ENCODE data around the gene MEX3D.

Gene MEX3D

DNA sequence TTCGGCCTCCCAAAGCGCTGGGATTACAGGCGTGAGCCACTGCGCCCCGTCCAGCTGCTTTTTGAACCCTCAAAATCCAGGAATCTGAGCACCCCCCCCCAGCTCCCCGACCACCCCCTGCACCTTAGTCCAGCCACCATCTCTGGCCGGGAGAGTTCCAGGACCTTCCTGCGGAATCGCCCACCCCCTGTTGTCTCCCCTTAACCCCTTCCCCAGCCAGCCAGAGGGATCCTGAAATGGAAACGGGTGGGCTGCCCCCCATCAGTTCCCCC is 25.3 kb upstream of the MEX3D start:
- DNase-seq (ENCODE audit: low spot score), result no peak

DNA sequence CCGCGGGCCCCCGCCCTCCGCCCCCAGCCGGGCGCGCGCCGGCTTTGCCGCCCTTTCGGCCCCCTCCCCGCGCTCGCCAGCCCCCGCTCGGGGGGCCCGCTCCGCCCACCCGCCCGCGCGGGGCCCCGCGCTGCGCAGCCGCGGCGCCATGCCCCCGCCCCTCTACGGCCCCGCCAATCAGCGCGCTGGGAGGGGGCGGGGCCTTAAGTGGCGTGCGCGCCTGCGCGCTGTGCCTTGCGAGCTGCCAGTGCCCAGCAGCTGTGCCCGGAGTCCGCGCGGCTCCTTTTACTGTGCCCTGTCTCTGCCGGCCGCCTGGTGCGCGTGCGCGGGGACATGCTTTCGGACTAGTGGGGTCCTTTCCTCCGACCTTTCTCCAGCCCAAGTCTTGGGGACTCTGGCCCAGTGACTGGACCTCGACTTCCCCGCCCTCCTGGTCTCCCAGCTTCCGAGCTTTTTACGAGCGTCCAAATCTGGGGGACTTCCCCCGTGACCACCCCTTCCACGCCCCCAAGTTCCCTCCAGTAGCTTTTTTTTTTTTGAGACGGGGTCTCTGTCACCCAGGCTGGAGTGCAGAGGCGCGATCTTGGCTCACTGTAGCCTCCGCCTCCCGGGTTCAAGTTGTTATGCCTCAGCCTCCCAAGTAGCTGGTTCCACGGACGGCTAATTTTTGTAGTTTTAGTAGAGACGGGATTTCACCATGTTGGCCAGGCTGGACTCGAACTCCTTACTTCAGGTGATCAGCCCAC is 24.8 kb upstream of the MEX3D start, which contains the start of gene MBD3:
Gene MBD3 (minus strand): TSS at position 111 of the 746 bp plus-strand sequence. CDS start 234 bp downstream, outside the sequence.
- DNase-seq (ENCODE audit: low spot score), result peak; percentile 99

DNA sequence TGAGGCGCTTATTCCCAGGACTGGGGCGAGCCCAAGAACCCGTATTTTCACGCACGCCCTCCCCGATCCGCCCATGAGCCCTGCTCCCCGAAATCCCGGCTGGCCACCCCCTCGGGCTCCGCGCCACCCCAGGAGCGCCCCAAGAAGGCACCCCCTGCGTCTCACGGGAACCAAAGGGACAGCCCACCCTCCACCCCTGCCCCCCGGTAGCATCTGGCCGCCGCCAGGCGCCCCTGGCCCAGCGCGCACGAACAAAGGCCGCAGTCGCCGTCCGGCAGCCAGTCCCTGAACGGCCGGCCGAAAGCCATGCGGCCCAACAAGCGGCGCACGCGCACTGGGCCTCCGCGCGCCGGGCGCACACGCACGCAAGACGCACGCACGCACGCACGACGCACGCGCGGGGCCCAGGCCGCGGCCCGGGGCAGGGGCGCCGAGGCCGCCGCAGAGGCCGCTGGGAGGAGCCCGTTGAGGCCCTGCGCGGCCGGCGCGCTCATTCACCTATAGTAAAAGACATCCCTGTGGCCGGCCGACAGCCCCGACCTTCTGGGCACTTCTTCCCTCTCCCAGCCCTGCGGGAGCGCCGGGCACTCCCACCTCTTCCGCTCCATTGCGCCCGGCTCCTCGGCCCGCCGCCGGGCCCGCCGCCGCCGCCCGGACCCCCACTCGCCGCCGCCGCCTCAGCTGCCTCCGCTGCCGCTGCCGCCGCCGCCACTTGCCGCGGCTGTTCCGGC is 24.1 kb upstream of the MEX3D start:
- peak; percentile 99 for DNase-seq (ENCODE audit: low spot score)

DNA sequence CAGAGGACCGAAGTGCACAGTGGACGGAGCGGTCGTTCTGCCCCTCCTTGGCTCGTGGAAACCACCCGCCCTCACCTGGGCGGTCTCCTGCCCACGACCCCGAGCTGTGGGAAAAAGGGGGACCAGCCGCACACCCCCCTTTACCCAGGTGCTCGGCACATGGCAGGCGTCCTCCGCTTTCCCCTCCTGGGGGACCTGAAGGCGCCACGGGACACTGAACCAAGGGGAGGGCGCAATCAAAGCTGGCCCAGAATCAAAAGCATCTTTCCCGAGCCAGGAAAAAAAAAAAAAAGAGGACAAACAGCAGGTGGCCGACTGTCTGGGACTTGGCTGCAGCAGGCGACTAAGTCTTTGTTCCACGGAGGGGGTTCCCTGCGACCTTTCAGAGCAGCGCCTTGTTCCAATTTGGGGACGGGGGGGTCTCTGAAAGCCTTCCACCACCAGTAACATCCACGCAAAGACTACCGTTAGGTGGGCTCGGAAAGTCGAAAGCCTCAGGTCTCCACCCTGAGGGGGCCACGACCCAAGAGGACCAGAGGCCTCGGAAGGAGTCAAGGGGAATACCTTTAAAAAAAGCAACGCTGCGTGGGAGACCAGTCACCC is 23.4 kb upstream of the MEX3D start:
- no peak for DNase-seq (ENCODE audit: low spot score)

DNA sequence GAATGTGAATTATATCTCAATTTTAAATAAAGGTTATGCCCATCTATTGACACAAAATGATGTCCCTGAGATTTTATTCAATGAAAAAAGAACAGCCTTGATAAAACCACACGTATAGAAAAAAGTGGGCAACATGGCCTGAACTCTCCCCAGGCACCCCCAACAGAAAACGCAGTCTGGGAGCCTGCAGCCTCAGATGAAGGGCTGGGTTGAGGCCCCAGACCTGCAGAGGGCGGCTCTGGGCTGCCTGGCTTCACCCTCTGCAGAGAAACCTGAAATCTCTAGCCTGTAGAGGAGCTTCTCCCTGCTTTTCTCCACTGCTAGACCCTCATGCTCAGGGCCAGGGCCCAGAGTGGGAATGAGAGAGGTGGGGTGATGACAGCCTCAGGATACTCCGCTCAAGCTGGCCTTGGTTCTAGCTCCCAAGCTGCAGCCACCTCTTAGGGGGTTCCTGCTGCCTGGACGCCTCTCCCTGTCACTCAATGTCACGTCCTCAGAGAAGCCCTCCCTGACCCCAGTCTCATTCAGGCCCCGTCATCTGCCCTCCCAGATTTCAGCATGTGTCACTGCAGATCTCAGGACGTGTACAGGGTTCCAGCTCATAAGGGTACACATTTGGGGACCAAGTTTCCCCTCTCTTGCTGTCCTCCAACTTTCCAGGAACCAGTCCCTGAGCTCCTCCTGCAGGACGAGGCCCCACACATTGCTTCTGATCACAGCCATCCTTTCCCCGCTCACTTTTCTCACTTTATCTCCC is 22.7 kb upstream of the MEX3D start:
- DNase-seq (ENCODE audit: low spot score), result no peak

DNA sequence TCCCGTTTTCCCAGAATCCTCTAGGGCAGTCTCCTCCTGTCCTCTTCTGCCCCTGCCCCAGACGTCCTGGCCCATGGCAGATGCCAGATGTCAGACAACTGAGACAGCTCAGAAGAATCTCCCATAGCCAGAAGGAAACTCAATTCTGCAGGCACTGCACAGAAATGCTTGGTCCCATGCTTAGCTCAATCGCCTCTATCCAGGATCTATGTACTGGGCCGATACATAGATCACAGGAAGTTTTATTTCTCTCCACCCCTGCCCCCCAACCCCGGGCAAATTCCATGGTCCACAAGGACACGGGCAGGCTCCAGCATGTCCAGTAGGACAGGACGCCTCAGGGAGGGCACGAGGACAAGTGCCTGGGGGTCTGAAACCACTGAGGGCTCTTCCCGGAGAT is 19.7 kb upstream of the MEX3D start:
- DNase-seq (ENCODE audit: low spot score), result no peak

DNA sequence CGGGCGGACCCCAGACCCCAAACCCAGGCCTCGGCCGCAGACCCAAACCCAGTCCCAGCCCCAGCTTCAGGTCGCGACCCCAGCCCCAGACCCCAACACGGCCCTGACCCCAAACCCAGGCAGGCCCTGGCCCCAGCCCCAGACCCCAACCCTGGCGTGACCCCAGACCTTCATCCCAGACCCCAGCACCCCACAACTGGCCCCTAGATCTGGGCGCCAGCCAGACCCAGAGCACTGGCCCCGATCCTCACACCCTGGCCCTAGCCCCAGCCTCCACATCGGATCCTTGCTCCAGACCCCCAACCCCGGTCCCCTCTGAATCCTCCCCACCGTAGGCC is 17.1 kb upstream of the MEX3D start:
- no peak for DNase-seq (ENCODE audit: low spot score)

DNA sequence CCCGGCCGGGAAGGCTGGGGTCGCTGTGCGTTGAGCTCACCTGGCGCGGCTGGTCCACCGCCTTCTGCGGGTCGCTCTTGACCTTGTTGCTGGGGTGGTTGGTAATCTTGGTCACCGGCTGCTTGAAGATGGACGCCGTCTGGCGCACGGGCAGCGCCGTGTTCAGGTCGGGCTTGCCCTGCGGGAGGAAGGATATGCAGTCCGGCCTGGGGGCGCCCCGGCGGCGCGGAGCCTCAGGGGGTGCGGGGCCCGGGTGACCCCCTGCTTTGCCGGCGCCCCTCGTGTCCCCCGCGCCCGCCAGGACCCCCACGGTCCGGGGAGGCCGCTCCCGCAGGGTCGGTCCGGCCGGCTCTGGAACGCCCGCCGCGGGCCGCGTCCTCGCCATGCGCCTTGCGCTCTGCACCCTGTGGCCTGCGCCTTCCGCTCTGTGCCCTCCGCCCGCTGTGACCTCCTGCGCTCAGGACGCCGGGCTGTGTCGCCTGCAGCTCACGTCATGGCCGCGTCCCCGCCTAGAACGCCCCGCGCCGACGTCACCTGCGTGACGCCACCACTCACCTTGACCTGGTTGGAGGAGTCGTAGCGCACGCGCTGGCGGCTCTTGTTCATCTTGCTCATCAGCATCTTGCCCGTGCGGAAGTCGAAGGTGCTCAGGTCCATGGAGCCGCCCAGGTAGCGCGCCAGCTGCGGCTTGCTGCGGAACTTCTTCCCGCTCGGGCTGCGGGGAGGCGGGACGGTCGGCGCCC is 16.5 kb upstream of the MEX3D start:
- no peak for DNase-seq (ENCODE audit: low spot score)

DNA sequence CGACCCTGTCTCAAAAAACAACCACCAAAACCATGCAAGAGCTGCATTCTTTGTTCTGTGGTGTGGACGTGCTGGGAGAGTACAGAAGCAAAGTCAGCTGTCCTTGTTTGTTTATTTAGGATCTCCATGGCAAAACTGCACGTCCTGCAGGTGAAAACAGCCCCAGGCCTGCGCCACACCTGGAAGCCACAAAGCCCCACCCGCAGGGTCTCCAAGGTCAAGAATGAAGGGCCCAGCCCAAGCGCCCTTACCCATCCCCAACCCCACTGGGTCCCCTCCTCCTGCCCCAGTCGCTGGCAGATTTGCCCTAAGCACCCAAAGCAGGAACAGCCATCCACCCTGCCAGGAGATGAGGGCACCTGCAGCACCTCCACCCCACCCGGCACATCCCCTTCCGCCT is 14.1 kb upstream of the MEX3D start:
- DNase-seq (ENCODE audit: low spot score), result no peak

DNA sequence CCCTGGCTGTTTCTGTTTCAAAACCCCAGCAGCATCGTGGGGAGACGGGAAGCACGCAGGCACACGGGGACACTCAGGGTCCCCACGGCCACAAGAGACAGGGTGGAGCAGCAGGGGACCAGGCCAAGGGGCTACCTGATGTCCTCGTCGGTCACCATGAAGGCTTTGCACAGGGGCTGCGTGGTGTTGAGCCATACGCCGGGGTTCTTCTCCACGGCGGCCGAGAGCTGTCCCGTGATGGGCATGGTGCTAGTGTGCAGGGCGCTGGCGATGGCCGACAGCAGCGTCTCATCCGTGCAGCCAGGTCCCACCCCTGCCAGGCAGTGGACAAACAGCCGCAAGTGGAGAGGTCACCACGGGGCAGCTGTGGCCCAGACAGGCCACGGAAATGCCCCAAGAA is 12.8 kb upstream of the MEX3D start:
- no peak for DNase-seq (ENCODE audit: low spot score)

DNA sequence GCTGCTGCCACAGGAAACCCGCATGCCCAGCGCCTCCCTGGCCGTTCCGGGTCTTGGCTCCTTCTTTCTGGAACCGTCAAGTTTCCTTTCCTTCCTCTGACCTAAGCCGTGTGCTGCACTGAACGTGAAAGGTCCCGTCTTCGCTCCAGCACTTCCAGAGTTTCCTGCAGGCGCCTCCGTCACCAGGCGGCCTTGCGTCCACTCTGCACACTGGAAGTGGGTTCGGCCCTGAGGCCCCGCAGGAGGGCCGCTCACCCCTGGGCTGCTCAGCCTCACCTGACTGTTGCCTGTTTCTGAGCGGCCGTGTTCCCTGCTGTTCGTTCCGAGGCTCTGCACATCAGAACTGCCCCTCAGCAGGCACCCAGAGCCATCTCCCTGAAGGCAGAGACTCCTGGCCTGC is 12.3 kb upstream of the MEX3D start:
- no peak for DNase-seq (ENCODE audit: low spot score)

DNA sequence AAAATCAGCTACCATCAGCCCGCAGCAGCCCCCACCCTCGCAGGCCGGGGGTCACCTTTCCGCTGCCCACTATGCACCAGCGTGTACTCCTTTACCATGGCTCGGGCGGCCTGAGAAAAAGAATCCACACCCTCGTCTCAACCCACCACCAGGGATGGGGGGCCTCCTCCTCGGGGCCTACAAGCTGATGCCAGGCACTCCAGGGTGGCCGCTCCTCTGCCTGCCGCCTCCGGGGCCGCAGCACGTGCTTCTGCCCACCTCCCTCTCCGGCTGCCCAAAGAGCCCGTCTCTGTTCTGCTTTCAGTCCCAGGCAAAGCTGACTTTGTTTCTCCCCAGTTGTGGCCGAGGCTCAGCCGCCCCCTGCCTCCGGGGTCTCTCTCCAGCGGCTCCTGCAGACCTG is 11.1 kb upstream of the MEX3D start:
- no peak for DNase-seq (ENCODE audit: low spot score)

DNA sequence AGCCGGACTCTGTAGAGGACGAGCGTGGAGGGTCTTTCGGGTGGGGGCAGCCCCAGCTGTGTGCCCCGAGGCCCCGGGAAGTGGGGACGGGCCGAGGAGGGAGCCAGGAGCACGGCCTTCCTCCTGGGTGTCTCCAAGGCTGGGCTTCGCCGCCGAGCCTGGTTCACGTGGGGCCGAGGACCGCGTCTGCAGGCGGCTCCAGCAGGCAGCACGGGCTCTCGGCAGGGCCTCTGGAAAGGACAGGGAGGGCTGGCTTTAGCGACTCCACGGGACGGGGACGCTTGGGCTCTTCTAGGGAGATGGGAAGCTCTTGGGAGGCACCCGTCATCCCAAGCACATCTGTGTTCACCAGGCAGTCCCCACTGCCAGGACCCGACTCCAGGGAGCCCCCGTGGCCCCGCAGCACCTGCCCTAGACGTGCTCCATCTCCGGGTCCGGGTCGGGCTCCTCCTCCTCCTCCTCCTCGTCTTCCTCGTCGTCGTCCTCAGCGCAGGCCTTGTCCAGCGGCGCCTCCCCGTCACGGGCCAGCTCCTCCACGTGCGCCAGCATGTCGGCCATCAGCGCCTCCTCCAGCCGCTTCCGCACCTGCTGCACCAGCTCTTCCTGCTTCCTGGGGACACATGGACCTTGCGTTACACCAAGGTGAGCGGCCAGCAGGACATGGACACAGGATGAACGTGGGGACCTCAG is 9.9 kb upstream of the MEX3D start:
- no peak for DNase-seq (ENCODE audit: low spot score)

DNA sequence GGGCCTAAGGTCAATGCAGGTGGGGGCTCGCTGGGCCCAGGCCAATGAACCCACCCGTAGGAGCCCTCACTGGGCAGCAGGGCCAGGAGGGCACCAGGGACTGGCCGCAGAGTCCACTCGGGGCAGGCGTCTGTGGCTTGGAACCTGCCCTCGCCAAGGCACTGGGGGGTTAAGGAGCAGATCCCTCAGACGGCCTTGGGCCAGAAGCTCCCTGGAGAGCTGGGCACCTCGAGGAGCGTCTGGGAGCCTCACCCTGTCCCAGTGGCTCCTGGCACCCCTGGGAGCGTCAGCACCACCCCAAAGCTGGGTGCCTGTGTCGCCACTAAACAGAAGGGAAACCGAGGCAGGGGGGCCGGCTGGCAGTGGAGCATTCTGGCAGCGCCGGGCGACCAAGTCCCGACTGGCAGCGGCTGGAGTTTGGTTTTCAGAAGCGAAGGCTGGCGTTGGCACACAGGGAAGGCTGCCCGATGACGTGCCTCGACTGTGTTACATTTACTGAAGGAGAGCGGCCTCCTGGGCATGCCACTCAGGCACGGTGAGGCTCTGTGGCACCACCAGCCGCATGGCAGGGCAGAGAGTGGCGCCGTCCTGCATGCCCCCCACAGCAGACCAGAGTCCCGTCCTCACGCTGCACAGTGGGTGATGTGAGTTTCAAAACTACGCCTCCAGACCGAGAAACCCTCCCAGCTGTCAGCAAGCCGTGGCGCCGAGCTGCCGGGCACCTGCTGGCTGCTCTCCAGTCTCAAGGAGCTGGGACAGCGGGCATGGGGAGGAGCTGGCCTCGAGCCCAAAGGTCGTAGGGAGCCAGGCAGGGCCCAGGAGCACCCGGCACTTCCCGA is 9.2 kb upstream of the MEX3D start:
- no peak for DNase-seq (ENCODE audit: low spot score)

DNA sequence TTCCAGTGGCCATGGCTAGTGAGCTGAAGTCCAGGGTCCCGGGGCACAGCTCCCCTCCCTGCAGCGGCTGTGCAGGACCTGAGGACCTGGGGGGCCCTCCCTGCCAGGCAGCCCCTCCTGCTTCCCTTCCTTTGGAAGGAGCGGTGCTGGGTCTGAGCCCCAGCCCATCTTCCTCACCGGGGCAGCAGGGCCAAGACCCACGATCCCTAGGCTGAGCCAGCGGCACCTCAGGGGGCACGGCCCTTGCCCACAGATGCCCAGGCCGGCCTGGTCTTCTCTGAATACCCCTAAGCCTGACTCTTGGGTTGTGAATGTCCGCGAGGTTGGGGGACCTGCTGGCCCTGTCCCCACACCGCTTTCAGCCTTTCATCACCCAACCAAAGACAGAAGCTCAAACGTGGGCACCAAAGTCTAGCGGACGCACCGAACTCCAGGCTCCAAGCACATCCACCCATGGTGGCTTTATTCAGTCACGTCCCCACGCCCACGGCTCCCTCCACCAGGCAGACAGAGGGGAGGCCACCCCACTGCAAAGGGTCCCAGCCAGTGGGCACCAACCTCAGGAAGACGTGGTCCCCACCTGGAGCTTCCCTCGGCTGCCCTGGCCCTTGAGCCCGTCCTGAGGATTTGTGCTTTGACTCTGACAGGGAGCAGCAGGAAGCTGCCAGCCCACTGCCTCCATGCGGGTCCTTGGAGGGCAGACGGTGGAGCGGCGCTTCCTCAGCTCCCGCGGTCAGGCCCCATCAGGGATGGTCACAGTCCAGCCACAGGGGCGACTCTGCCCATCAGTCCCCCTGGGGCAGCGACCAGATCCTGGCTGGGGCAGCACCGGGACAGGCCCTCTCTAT is 8.3 kb upstream of the MEX3D start:
- no peak for DNase-seq (ENCODE audit: low spot score)

DNA sequence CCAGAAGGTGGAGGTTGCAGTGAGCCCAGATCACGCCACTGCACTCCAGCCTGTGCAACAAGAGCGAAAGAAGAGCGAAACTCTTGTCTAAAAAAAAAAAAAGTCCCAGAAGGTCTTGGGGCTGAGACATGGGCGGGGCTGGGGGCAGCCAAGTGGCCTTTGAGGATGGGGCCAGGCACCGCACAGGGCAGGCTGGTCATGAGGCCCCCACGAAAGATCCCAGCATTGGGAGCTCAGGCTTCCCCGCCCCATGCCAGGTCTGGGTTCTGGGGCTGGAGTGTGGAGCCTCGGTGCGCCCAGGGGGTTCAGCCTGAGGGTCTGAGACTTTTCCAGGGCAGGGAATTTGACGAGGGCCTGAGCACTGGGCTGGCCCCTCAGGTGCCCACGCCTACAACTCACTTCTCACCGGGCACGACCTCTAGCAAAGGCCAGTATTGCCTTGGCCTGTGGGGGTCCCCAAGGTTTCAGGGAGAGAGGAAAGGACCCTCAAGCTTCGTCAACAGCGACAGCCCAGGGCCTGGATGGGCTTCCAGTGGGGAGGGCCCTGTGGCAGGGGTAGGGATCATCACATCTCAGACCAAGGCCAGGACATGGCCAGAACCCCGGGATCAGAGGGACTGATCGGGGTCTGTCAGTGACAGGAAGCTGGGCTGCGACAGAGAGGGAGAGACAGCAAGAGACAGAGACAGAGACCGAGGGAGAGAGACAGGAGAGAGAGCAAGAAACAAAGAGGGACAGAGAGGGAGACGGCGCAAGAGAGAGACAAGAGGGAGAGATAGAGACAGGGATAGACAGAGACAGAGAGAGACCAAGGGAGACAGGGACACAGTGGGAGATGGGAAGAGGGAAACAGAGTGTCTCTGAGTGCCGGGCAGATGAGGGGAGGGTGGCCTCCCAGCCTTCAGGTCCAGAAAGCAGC is 7.5 kb upstream of the MEX3D start:
- DNase-seq (ENCODE audit: low spot score), result no peak

DNA sequence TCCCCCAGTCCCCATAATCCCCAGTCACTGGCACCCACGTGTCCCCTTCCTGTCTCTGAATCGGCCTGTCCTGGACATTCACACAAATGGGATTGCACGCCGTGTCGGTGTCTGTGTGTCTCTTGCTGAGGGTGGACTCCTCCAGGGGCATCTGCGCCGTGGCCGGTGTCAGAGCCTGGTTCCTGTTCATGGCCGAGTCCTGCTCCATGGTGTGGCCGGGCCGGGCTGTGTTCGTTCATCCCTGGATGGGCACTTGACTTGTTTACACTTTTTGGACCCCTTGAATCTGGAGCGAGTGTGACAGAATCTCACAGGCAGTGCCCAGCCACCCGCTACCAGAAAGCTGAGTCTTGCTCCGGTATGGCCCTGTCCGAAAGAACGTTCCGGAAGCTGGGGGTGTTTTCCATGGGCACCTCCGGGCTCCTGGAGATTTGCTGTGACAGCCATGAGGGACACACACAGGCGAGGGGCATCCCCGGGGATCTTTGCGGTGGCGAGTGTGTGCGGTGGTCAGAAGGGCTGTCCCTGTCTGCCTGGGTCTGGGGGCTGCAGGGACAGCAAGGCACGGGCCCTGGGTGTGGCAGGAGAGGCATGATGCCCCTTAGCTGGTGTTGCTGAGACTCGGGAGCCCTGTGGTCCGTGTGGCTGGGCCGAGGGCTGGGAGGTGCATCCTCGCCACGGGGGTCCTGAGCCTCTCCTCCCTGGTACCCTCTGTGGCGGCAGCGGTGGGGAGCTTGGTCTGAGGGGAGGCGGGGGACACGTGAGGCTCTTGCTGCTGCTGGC is 6.4 kb upstream of the MEX3D start:
- DNase-seq (ENCODE audit: low spot score), result no peak

DNA sequence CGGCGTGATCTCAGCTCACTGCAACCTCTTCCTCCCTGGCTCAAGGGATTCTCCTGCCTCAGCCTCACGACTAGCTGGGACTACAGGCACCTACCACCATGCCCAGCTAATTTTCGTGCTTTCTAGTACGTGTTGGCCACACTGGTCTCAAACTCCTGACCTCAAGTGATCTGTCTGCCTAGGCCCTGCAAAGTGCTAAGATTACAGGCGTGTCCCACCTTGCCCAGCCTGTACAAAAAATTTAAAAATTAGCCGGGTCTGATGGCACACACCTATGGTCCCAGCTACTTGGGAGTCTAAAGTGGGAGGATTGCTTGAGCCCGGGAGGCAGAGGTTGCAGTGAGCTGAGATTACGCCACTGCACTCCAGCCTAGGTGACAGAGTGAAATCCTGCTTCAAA is 4.7 kb upstream of the MEX3D start:
- no peak for DNase-seq (ENCODE audit: low spot score)
